ENCODE measurements around the gene ZCCHC3. TPM values are rescaled to one million over a fixed set of nuclear protein-coding genes. Genes with fewer than 3 reads are reported as not detected.

ZCCHC3 gene
- total and polyA plus RNA-seq, 4 donors: 10.4 to 27.8 (median 13.6) TPM

- no peak for TF ChIP-seq CTCF (IDR thresholded peaks at IDR 0.05; ENCODE audit: control extremely low read depth, extremely low read depth)
- H3K9me3 ChIP-seq (ENCODE audit: control insufficient read depth in 4 of 4, insufficient read depth in 3 of 4, low read length in 3 of 4): no peaks in the 10 kb centered on the region
- H3K9ac ChIP-seq (ENCODE audit: insufficient read depth in 1 of 2, low read length in 2 of 2): no peak overlapping the region
- H3K4me1 ChIP-seq (ENCODE audit: control insufficient read depth in 5 of 5, insufficient read depth in 5 of 5, low read length in 5 of 5): peaks cover 0 to 6% (median 5%) of the 10 kb centered on the region in 5 donors
- no peak overlapping the region for H3K27ac ChIP-seq (ENCODE audit: low read depth in 1 of 2, low read length in 1 of 2)
- DNase-seq (no peak), ATAC-seq (ENCODE audit: insufficient read depth, low FRiP score) (no peak)
- WGBS, 2 donors: 94 to 95% methylated on average over 19 of the region's 19 CpGs
- H3K4me3 ChIP-seq: no peak overlapping the region
- no peaks in the 10 kb centered on the region for H3K27me3 ChIP-seq (ENCODE audit: control insufficient read depth in 3 of 3, insufficient read depth in 3 of 3, low read length in 2 of 3)
- peaks cover 0 to 9% (median 5%) of the 10 kb centered on the region in 4 donors for H3K36me3 ChIP-seq (ENCODE audit: control insufficient read depth in 4 of 4, insufficient read depth in 4 of 4, low read length in 4 of 4)
These were observed 51.8 kb downstream of the ZCCHC3 start for GRCh38 chr20:348972-349841.

Other genes with a start within 250 kb of the ZCCHC3 start
- gene DEFB125, start 209.9 kb upstream of the ZCCHC3 start, total RNA-seq: not detected
- not detected for gene DEFB125, start 209.9 kb upstream of the ZCCHC3 start, polyA plus RNA-seq
- not detected for gene DEFB126, start 155.0 kb upstream of the ZCCHC3 start, total RNA-seq
- not detected for gene DEFB126, start 155.0 kb upstream of the ZCCHC3 start, polyA plus RNA-seq
- gene DEFB127, start 140.1 kb upstream of the ZCCHC3 start, total RNA-seq: not detected
- not detected for gene DEFB127, start 140.1 kb upstream of the ZCCHC3 start, polyA plus RNA-seq
- gene DEFB128, start 107.9 kb upstream of the ZCCHC3 start, total RNA-seq: not detected
- not detected for gene DEFB128, start 107.9 kb upstream of the ZCCHC3 start, polyA plus RNA-seq
- gene DEFB129, start 70.3 kb upstream of the ZCCHC3 start, total RNA-seq: not detected
- not detected for gene DEFB129, start 70.3 kb upstream of the ZCCHC3 start, polyA plus RNA-seq
- gene DEFB132, start 39.8 kb upstream of the ZCCHC3 start, total RNA-seq: not detected
- not detected for gene DEFB132, start 39.8 kb upstream of the ZCCHC3 start, polyA plus RNA-seq
- gene C20orf96, start 6.8 kb upstream of the ZCCHC3 start, total RNA-seq: 10 to 100 TPM; 14.4 to 22.4 TPM
- gene C20orf96, start 6.8 kb upstream of the ZCCHC3 start, polyA plus RNA-seq: 1 to 10 TPM; 5.2 to 6.6 TPM
- gene SOX12, start 28.0 kb downstream of the ZCCHC3 start, total RNA-seq: 10 to 100 TPM in 1 of 2 donors, 1 to 10 TPM in 1; 6.8 to 15.9 TPM
- 1 to 10 TPM; 2.7 to 4.1 TPM for gene SOX12, start 28.0 kb downstream of the ZCCHC3 start, polyA plus RNA-seq
- gene NRSN2, start 49.5 kb downstream of the ZCCHC3 start, total RNA-seq: 10 to 100 TPM; 15.3 to 43.7 TPM
- 10 to 100 TPM; 22.5 to 34.7 TPM for gene NRSN2, start 49.5 kb downstream of the ZCCHC3 start, polyA plus RNA-seq
- 10 to 100 TPM in 1 of 2 donors, 1 to 10 TPM in 1; 7.6 to 39.4 TPM for gene TRIB3, start 83.2 kb downstream of the ZCCHC3 start, total RNA-seq
- 10 to 100 TPM; 29.9 to 36.5 TPM for gene TRIB3, start 83.2 kb downstream of the ZCCHC3 start, polyA plus RNA-seq
- gene RBCK1, start 110.7 kb downstream of the ZCCHC3 start, total RNA-seq: 100 to 1,000 TPM in 1 of 2 donors, 10 to 100 TPM in 1; 58.3 to 102 TPM
- gene RBCK1, start 110.7 kb downstream of the ZCCHC3 start, polyA plus RNA-seq: 100 to 1,000 TPM in 1 of 2 donors, 10 to 100 TPM in 1; 95.9 to 108 TPM
- gene TBC1D20, start 165.0 kb downstream of the ZCCHC3 start, total RNA-seq: 10 to 100 TPM; 33.8 to 42.4 TPM
- gene TBC1D20, start 165.0 kb downstream of the ZCCHC3 start, polyA plus RNA-seq: 10 to 100 TPM; 15.7 to 20.6 TPM
- gene CSNK2A1, start 246.2 kb downstream of the ZCCHC3 start, total RNA-seq: 100 to 1,000 TPM in 1 of 2 donors, 10 to 100 TPM in 1; 83.5 to 186 TPM
- 10 to 100 TPM; 20.5 to 37.9 TPM for gene CSNK2A1, start 246.2 kb downstream of the ZCCHC3 start, polyA plus RNA-seq